Endothelial cell of umbilical vein (primary cell): Measurements from ENCODE around the gene ZFYVE9. TPM values are rescaled to one million over a fixed set of nuclear protein-coding genes. Genes with fewer than 3 reads are reported as not detected.
A peak's percentile ranks its signal among the peaks of the same experiment; 100 is the strongest.

ENCODE experiments used
- BruUV-seq: library from RNA; stranded (reverse); fragments of 400-500 nt; replicated peaks from 2 replicates; lab custom pipeline; 2021; lab: Mats Ljungman, UMichigan
- CTCF ChIA-PET: fragments of 300-600, 350-600 bp; sonication (Branson Sonifier 250); formaldehyde crosslinking; loops from one replicate; lab custom pipeline; 2021; ENCODE audit warnings: antibody characterized with exemption, inconsistent platforms; lab: Charles Lee
- POLR2A ChIA-PET: fragments of 300-600, 350-600 bp; sonication (Branson Sonifier 250); formaldehyde crosslinking; loops from one replicate; lab custom pipeline; 2021; ENCODE audit warnings: antibody characterized with exemption, inconsistent platforms; lab: Charles Lee
- DNase-seq: peaks from one replicate; pipeline ENCODE4 v3.0.0-alpha.2; 2011; ENCODE audit warnings: low read depth, low spot score
- FAIRE-seq: peaks from 2 replicates; lab custom pipeline; 2011; peaks lifted over from hg19 to GRCh38; lab: Jason Lieb, UNC
- H2AFZ ChIP-seq: 2 replicates; pipeline ENCODE4 v1.6.0; 2012; ENCODE audit warnings: low read depth, low read length, control low read depth, inconsistent platforms
- H3K27ac ChIP-seq: 2 replicates; pipeline ENCODE4 v1.5.1; 2011; ENCODE audit warnings: low read depth, mild to moderate bottlenecking, control low read depth, low read length, moderate library complexity; ENCODE audit not compliant: insufficient read depth
- H3K27me3 ChIP-seq, 2 experiments: 2 replicates each; pipeline versions ENCODE4 v1.6.0 to v1.6.1; 2011; ENCODE audit warnings: low read length in 2 of 2, mixed read lengths in 1 of 2; ENCODE audit not compliant: control insufficient read depth in 2 of 2, insufficient read depth in 2 of 2
- H3K36me3 ChIP-seq, 2 experiments: 2 replicates in 1 of 2; 3 replicates in 1 of 2; pipeline ENCODE4 v1.5.1; 2011; ENCODE audit warnings: low read length in 2 of 2, mild to moderate bottlenecking in 1 of 2, moderate library complexity in 1 of 2; ENCODE audit not compliant: control insufficient read depth in 2 of 2, insufficient read depth in 2 of 2; ENCODE audit errors: extremely low read depth in 1 of 2
- H3K4me1 ChIP-seq: 3 replicates; pipeline ENCODE4 v1.5.1; 2011; ENCODE audit warnings: mild to moderate bottlenecking, low read length; ENCODE audit not compliant: control insufficient read depth, insufficient read depth; ENCODE audit errors: extremely low read depth
- H3K4me2 ChIP-seq: 2 replicates; pipeline ENCODE4 v1.6.1; 2011; ENCODE audit warnings: low read length, control low read depth, mixed read lengths; ENCODE audit not compliant: insufficient read depth
- H3K4me3 ChIP-seq, 3 experiments: fragments of 200-600 bp in 1 of 3; sonication (generic), shearing (Covaris generic) in 1 of 3; replicated peaks in 1 of 3; 2 replicates each; pipeline ENCODE4 v1.5.1; 2011 to 2016; ENCODE audit warnings: control low read depth in 3 of 3, low read length in 3 of 3, mild to moderate bottlenecking in 2 of 3, inconsistent platforms in 1 of 3, low read depth in 1 of 3, moderate library complexity in 1 of 3; ENCODE audit not compliant: insufficient read depth in 1 of 3
- H3K79me2 ChIP-seq: 2 replicates; pipeline ENCODE4 v1.6.0; 2012; ENCODE audit warnings: low read length, inconsistent platforms; ENCODE audit not compliant: control insufficient read depth, insufficient read depth
- H3K9ac ChIP-seq: replicated peaks from 2 replicates; pipeline ENCODE3; 2011; ENCODE audit warnings: low read length, control low read depth; ENCODE audit not compliant: insufficient read depth; ENCODE audit errors: extremely low read depth
- H3K9me1 ChIP-seq: replicated peaks from 3 replicates; pipeline ENCODE4 v1.6.0; 2011; ENCODE audit warnings: mild to moderate bottlenecking, low read length; ENCODE audit not compliant: control insufficient read depth, insufficient read depth; ENCODE audit errors: extremely low read depth
- H3K9me3 ChIP-seq: replicated peaks from 2 replicates; pipeline ENCODE4 v1.5.1; 2012; ENCODE audit warnings: low read length, inconsistent platforms; ENCODE audit not compliant: control insufficient read depth, insufficient read depth
- H4K20me1 ChIP-seq: replicated peaks from 2 replicates; pipeline ENCODE3; 2011; ENCODE audit warnings: mild to moderate bottlenecking, low read length; ENCODE audit not compliant: control insufficient read depth, insufficient read depth; ENCODE audit errors: extremely low read depth
- EZH2 ChIP-seq: IDR thresholded peaks from 2 replicates; pipeline ENCODE4 v1.6.1; 2012; ENCODE audit warnings: borderline replicate concordance, low read depth, mild to moderate bottlenecking, moderate library complexity, low read length, inconsistent platforms; ENCODE audit not compliant: severe bottlenecking
- FOS ChIP-seq: IDR thresholded peaks from 2 replicates; pipeline ENCODE4 v1.6.1; 2011; ENCODE audit warnings: mild to moderate bottlenecking, low read length, moderate library complexity, borderline replicate concordance; ENCODE audit not compliant: insufficient read depth
- GATA2 ChIP-seq: IDR thresholded peaks from 2 replicates; pipeline ENCODE4 v1.7.0; 2011; ENCODE audit warnings: low read depth, mild to moderate bottlenecking, moderate library complexity, mixed read lengths, low read length; ENCODE audit not compliant: insufficient read length, insufficient read depth
- JUN ChIP-seq: IDR thresholded peaks from 2 replicates; pipeline ENCODE4 v1.6.1; 2011; ENCODE audit warnings: borderline replicate concordance, low read depth; ENCODE audit not compliant: insufficient read length, insufficient read depth
- MYC ChIP-seq: IDR thresholded peaks from one replicate; pipeline ENCODE4 v1.6.1; 2011; ENCODE audit warnings: mild to moderate bottlenecking, low read depth, low read length
- POLR2A ChIP-seq: IDR thresholded peaks from 2 replicates; pipeline ENCODE4 v1.6.1; 2012; ENCODE audit warnings: low read depth, mild to moderate bottlenecking, control low read depth, low read length
- POLR2AphosphoS5 ChIP-seq: IDR thresholded peaks from 2 replicates; pipeline ENCODE4 v1.6.1; 2012; ENCODE audit warnings: low read depth, mild to moderate bottlenecking, control low read depth, low read length, moderate library complexity; ENCODE audit not compliant: insufficient read depth
- dilution Hi-C: fragments of 300-500 bp; cut with MboI; formaldehyde crosslinking; loops from one replicate; pipeline ENCODE4 v1.15.0; 2019; ENCODE audit warnings: low sequenced_read_pairs; ENCODE audit not compliant: extremely low pct_ligation_motif_present
- intact Hi-C: fragments of 100-400 bp; cut with micrococcal nuclease; formaldehyde crosslinking; loops from one replicate; pipeline ENCODE4 v1.10.0; 2022
- polyA plus RNA-seq, 4 experiments: library from polyadenylated mRNA; depleted of rRNA in 3 of 4; stranded (reverse) in 3 of 4; unstranded in 1 of 4; fragments of >200 nt; gene quantifications; 2 replicates each; pipeline versions ENCODE4 v1.2.1 to v1.2.3, GENCODE V29; 2011 to 2012; ENCODE audit warnings: missing spikeins in 1 of 4
- total RNA-seq: library from RNA; stranded (reverse); gene quantifications from 2 replicates; pipeline ENCODE4 v1.2.3, GENCODE V29; 2021
- TF ChIP-seq, protein P1 (sequence below), 2 donors: IDR thresholded peaks; 1 replicate in 1 of 2; 2 replicates in 1 of 2; pipeline ENCODE4 v1.5.1; 2011; ENCODE audit warnings: low read length in 2 of 2, mild to moderate bottlenecking in 2 of 2, moderate library complexity in 2 of 2, control low read depth in 1 of 2, inconsistent platforms in 1 of 2, low read depth in 1 of 2; ENCODE audit not compliant: insufficient read depth in 1 of 2; ENCODE audit errors: extremely low read depth in 1 of 2
- TF ChIP-seq, protein P2 (sequence below): IDR thresholded peaks from 2 replicates; pipeline ENCODE4 v1.6.1; 2011; ENCODE audit not compliant: insufficient read depth, insufficient read length

ZFYVE9 gene
- total and polyA plus RNA-seq, 2 donors (not counting 3 experiments of a cell fraction or from before 2014, with no cell fraction given): 4.1 to 16.8 TPM

DNA sequence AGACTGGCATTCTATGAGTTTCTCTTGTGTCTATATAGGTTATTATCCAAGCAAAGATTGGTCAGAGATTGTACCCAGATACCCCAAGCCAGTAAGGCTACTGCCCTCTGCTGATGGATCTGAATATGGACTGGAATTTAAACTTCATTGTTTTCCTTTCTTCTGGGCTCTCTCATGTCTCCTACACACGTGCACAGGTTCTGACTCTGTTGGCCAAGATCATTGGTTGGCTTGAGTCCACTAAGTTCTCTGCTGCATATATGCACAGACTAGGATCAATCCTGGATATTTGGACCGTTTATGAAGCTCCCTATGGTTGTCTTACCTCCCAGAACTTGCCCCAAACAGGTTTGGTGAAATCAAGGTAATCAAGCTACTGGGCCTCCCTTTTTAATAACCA, 154.5 kb downstream of the ZFYVE9 start:
- H3K27ac ChIP-seq: no peak overlapping the region
- FAIRE-seq (peak; percentile 80), DNase-seq (peak; percentile 78)
- no peaks in the 10 kb centered on the region for H3K9me3 ChIP-seq
- ChIA-PET POLR2A (no interaction called here), CTCF (interaction anchor here (0.7 to 7.4 kb wide), 14 partner anchors 10 to 400 kb away, joined by 3 to 97 read pairs (median 4); no protein-coding TSS in a partner anchor)
- TF ChIP-seq GATA2: peak; percentile 73
- TF ChIP-seq, protein P1, sequence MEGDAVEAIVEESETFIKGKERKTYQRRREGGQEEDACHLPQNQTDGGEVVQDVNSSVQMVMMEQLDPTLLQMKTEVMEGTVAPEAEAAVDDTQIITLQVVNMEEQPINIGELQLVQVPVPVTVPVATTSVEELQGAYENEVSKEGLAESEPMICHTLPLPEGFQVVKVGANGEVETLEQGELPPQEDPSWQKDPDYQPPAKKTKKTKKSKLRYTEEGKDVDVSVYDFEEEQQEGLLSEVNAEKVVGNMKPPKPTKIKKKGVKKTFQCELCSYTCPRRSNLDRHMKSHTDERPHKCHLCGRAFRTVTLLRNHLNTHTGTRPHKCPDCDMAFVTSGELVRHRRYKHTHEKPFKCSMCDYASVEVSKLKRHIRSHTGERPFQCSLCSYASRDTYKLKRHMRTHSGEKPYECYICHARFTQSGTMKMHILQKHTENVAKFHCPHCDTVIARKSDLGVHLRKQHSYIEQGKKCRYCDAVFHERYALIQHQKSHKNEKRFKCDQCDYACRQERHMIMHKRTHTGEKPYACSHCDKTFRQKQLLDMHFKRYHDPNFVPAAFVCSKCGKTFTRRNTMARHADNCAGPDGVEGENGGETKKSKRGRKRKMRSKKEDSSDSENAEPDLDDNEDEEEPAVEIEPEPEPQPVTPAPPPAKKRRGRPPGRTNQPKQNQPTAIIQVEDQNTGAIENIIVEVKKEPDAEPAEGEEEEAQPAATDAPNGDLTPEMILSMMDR (IDR thresholded peaks at IDR 0.05; ENCODE audit: extremely low read depth in 1 of 2, insufficient read depth in 1 of 2, low read depth in 1 of 2, low read length in 2 of 2): peak; percentile 60 to 65
- no peak for TF ChIP-seq MYC
- H3K79me2 ChIP-seq: no peaks in the 10 kb centered on the region
- dilution Hi-C loops (no loop called here), intact Hi-C loops (loop anchor here (1.0 to 5.0 kb wide), 4 partner anchors 154 to 399 kb away; partner anchors contain the start of gene ZFYVE9)
- H3K27me3 ChIP-seq: no peaks in the 10 kb centered on the region
- no peak overlapping the region for H2AFZ ChIP-seq
- H3K4me3 ChIP-seq: no peak overlapping the region
- no peaks in the 10 kb centered on the region for H3K36me3 ChIP-seq
- no peaks in the 10 kb centered on the region for H3K4me1 ChIP-seq
- no peaks in the 10 kb centered on the region for H4K20me1 ChIP-seq
- H3K9me1 ChIP-seq: no peaks in the 10 kb centered on the region
- H3K4me2 ChIP-seq: no peak overlapping the region
- BruUV-seq: no TSS peak
- no peak overlapping the region for H3K9ac ChIP-seq

DNA sequence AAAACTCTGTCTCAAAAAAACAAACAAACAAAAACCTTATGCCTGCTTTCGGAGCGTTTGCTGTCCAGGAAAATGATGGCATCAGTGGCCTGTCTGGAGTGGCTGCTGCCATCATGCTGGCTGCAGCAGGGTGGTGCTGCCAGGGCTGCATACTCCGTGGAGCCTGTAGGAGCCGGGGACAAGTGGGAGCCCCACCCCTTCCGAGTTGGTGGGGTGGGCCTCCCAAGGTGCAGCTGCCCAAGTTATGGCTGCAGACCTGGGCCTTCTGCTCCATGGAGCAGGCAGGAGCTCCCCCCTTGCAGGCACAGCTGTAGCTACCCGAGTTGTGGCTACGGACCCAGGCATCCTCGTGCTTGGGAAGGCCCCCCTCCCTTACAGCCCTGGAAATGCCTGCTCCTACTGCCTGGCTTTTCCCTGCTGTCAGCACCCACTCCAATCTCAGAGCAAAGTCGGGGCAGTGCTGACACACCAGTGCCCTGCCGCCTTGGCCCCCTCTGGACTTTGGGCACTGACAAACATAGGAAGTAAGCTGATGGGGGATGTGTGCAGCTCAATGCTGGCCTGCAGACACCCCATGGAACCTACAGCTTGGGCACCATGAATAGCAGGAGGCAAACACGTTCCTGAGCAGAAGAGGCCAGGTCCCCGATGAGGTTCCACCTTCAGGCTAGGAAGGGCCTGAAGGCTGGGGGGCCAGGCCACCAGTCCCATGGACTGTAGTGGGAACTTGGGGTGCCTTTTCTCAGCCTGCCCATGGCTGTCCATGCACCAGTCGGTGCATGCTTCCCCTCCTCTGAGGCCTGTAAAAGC, 163.7 kb downstream of the ZFYVE9 start:
- Histone ChIP-seq H2AFZ (no peak overlapping the region), H3K4me1 (no peaks in the 10 kb centered on the region), H3K27ac (no peak overlapping the region), H3K27me3 (no peaks in the 10 kb centered on the region), H3K4me2 (no peak overlapping the region), H3K36me3 (peaks cover 0 to 4% of the 10 kb centered on the region in 2 experiments), H3K9me1 (no peaks in the 10 kb centered on the region), H4K20me1 (no peaks in the 10 kb centered on the region), H3K9me3 (no peaks in the 10 kb centered on the region), H3K79me2 (no peaks in the 10 kb centered on the region), H3K4me3 (no peak overlapping the region), H3K9ac (no peak overlapping the region)
- TF ChIP-seq FOS: no peak
- no peak for TF ChIP-seq GATA2
- TF ChIP-seq, protein P2, sequence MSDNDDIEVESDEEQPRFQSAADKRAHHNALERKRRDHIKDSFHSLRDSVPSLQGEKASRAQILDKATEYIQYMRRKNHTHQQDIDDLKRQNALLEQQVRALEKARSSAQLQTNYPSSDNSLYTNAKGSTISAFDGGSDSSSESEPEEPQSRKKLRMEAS: no peak
- no peak for TF ChIP-seq POLR2AphosphoS5
- TF ChIP-seq, protein P1 (IDR thresholded peaks at IDR 0.05; ENCODE audit: extremely low read depth in 1 of 2, insufficient read depth in 1 of 2, low read depth in 1 of 2, low read length in 2 of 2): no peak
- no peak for TF ChIP-seq MYC
- TF ChIP-seq JUN: no peak
- TF ChIP-seq POLR2A: no peak
- TF ChIP-seq EZH2: no peak
- FAIRE-seq (no peak), DNase-seq (no peak)
- CTCF ChIA-PET: interaction anchor here (0.8 to 1.0 kb wide), 2 partner anchors 9 to 11 kb away, joined by 3 read pairs; no protein-coding TSS in a partner anchor
- dilution Hi-C loops (no loop called here), intact Hi-C loops (no loop called here)
- BruUV-seq: no TSS peak
- POLR2A ChIA-PET: no interaction called here
